NCI-H2171 (cell line): ENCODE data around the gene MGRN1.

Experiments
- DNase-seq: peaks from one replicate; lab custom pipeline; 2025; lab: John Stamatoyannopoulos, UW

Gene MGRN1

DNA sequence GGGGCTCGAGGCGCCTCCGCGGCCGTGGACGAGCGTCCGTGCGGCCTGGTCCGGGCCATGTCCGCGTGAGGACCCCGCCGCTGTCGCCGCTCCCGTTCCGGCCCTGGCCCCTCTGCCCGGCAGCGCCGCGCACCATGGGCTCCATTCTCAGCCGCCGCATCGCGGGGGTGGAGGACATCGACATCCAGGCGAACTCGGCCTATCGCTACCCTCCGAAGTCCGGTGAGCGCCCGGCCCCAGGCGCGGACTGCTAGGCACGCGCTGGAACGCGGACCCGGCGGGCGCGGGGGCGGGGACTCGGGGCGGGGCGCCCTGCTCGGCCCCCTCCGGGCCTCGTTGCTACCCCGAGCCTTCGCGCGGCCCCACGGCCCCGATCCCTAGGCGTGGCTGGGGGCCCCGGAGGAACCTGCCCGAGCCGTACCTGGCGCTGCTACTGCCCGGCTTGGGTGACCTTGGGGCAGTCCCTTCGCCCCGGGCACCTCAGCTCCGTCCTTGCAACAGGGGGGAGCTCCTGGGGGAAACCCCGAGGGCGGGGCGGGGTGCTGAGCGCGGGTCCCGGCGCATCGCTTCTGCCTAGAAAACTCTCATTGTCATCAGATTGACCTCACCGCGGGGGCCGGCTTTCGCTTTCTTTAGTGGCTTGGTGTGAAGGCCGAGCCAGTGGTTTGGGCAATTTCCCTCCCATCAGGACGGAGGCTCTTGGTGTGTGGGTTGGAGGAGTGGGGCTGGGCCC lies 367 bp downstream of the MGRN1 start:
- DNase-seq = no peak

GRCh38 chr16:4625560-4626159 lies 1.0 kb downstream of the MGRN1 start:
- DNase-seq = no peak

- no peak for DNase-seq
Observed at GRCh38 chr16:4626396-4626795, 1.8 kb downstream of the MGRN1 start.

DNA sequence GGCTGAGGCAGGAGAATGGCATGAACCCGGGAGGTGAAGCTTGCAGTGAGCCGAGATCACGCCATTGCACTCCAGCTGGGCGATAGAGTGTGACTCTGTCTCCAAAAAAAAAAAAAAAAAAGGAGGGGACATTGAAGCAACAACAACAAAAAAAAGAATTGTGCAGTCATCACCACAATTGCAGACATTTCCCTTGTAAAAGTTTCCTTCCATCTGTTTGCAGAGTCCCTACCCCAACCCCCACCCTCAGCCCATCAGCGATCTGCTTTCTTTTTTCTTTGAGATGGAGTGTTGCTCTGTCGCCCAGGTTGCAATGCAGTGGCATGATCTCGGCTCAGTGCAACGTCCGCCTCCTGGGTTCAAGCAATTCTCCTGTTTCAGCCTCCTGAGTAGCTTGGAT lies 3.7 kb downstream of the MGRN1 start:
- DNase-seq = no peak

DNA sequence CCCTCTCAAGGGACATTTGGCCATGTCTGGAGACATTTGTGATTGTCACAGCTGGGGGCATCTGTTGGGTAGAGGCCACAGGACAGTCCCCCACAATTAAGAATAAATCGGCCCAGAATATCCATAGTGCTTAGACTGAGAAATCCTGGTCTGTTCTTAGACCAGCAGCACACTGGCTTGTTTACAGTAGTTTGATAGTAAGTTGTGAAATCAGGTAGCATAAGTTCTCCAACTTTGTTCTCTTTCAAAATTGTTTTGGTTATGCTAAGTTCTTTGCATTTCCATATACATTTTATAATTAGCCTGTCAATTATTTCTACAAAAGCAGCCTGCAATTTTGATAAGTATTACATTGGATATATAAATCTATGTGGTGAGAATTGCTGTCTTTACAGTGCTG lies 6.8 kb downstream of the MGRN1 start:
- no peak for DNase-seq

DNA sequence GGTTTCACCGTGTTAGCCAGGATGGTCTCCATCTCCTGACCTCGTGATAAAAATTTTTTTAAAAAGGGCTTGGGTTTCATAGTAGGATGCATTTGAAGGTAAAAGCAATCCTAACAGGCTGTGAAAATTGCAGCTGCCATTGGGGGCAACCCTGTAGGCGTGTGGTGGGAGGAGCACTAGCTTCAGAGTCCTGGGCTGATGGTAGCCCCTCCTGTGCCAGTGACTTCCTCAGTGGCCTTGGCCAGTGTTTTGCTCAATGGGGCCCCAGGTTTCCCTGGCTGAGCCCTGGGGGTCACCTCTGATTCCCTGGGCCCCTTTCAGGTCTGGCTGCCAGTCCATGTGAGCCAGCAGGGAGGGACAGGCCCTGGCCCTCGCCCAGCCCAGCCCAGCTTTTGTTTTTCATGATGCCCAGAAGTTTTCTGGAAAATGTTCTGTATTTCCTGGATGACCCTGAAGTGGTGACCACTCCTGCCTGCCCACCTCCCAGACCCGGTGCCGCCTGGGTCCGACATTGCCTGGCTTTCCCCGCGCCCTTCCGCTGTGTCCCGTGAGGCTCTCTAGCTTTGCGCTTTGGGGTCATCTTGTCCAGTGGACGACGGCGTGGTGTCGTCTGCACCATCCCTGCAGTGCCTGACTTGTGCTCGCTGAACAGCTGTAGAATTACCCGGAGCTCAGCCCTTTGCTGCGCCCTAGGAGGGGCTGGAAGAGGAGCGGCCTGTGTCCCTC lies 9.4 kb downstream of the MGRN1 start:
- no peak for DNase-seq

DNA sequence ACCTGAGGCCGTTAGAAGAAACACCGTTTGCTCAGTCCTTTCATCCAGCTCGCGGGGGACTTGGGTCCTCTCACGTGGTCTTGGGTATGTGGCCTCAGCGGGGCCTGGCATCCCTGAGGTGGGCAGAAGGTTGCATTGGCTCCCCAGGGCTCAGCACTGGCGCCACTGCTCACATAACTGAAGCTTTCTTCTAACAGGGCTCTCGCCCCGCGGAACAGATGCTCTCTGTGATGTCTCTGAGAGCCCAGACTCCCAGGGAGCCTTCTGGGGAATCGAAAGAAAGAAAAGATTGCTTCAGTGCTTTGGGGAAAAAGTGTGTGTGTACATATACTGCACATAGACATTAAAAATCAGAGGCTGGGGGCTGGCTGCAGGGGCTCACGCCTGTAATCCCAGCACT lies 10.1 kb downstream of the MGRN1 start:
- DNase-seq = no peak

DNA sequence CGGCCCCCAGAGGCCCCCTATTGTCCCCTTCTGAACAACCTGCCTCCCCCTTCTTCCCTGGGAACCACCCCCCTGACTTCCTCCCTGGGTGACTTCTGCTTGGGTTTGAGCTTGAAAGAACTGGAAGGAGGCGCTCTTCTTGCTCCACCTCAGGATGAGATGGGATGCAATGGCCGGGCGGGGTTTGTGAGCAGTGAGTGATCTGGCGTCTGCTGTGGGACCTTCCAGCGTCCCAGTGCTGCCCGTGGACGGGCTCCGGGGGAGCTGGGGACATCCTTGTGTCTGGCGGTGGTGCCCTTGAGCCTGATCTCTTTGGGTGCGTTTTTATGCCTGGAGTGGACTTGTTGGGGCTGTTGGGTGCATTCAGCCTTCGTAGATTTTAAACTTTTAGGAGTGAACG lies 11.6 kb downstream of the MGRN1 start:
- DNase-seq = no peak

DNA sequence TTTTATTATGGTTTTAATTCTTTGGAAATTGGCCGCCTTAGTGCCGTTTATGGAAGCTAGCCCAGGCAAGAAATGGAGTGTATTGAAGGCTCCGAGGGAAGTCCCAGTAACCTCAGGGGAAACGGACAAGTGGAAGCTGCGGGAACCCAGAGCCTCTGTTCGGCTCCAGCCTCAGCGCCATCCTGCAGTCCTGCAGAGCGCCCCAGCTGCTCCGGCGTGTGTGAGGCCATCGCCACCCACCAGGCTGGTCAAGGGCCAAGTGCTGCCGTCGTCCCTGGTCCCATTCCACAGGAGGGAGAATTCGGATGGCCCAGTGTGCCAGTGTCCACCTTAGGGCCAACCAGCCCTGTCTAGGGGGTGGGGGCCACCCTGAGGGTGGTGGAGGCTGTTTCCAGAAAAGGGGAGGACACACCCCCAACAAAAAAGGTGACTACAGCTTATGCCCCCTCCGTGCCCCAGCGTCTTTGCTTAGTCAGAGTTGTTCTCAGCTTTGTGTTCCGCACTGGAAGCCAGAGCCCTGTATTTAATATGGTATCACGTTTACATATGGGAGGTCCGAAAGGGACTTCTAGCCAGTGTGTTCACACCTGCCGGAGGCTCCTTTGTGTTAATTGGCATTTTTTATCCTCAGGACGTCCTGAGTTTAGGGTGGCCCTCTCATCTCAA lies 13.0 kb downstream of the MGRN1 start:
- no peak for DNase-seq

- DNase-seq = no peak
Observed at GRCh38 chr16:4639899-4640509, 15.4 kb downstream of the MGRN1 start.

GRCh38 chr16:4640572-4641305 lies 16.1 kb downstream of the MGRN1 start:
- no peak for DNase-seq

DNA sequence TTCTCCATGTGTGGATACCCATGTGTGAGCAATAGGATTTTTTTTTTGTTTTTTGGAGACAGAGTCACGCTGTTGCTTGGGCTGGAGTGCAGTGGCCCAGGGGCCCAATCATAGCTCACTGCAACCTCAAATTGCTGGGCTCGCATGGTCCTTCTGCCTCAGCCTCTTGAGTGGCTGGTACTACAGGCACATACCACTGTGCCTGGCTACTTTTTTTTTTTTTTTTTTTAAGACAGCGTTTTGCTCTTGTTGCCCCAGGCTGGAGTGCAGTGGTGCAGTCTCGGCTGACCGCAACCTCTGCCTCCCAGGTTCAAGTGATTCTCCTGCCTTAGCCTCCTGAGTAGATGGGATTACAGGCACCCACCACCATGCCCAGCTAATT lies 16.7 kb downstream of the MGRN1 start:
- no peak for DNase-seq

- no peak for DNase-seq
Observed at GRCh38 chr16:4641895-4642294, 17.3 kb downstream of the MGRN1 start.

DNA sequence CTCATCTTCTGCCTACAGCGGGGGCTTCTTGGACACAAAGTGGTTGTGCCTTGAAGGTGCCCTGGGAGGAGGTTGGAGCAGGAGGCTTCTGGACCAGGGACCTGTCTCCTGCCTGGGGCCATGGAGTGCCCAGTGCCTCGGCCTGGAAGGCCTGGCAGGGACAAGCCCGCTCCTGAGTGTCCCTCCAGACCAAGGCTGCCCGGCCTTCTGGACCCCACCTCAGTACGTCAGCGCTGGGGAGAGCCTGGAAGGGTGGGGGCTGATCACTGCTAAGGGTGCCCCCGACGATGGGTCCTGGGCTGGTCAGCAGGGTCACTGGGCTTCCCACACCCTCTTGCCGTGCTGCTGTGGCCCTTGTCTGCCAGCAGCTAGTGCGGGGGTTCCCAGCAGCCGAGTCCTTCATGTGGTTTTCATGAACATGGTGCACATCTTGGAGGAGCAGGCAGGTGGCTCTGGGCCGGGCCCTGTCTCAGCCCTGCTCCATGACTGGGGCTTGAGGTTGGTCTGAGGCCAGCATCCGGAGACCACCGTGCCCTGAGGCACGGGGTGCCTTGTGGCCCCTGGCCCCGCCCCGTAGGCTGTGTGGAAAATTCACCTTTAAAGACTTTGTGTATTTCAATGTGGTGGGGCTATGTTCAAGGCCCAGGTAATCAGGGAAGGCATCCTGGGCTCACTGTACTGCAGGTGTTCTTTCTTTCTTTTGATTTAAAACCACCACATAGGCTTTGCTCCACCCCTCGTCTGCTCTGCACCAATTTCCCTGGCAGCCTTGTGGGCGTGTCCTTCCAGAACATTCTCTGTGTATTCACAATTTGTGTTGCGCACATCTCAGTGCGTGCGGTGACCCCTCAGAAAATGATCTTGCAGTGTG lies 22.4 kb downstream of the MGRN1 start:
- no peak for DNase-seq

DNA sequence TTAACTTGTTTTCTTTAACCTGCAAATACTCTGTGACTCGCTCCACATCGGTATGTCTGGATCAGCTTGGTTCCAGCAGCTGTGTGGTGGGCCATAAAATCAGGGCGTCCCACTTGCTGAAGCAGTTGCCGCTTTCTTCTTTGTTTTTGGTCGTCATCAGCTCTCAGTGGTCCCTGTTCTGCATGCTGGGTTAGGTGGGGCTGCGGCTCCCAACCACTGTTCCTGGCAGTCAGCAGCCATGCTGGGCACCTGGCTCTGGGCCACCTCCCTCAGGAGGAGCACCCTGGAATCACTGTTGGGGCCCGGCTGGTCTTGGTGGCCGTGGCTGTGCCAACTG lies 23.0 kb downstream of the MGRN1 start:
- DNase-seq = no peak

DNA sequence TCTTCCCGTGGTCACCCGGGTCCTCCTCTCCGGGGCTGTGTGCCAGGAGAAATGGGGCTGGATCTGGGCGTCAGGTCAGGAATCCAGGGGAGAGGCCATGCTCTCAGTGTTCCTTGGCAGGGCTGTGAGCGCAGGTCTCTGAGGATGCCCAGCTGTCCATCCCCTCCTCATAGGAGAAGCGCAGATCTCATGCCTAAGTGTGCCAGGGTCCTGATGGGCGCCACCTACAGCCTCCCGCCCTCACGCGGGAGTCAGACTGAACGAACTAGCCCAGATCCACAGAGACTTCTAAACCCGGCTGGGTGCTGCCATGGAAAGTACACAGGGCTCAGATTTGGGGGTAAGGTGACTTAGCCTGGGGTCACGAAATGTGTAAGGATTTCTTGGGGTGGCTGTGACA lies 24.3 kb downstream of the MGRN1 start:
- DNase-seq = no peak

DNA sequence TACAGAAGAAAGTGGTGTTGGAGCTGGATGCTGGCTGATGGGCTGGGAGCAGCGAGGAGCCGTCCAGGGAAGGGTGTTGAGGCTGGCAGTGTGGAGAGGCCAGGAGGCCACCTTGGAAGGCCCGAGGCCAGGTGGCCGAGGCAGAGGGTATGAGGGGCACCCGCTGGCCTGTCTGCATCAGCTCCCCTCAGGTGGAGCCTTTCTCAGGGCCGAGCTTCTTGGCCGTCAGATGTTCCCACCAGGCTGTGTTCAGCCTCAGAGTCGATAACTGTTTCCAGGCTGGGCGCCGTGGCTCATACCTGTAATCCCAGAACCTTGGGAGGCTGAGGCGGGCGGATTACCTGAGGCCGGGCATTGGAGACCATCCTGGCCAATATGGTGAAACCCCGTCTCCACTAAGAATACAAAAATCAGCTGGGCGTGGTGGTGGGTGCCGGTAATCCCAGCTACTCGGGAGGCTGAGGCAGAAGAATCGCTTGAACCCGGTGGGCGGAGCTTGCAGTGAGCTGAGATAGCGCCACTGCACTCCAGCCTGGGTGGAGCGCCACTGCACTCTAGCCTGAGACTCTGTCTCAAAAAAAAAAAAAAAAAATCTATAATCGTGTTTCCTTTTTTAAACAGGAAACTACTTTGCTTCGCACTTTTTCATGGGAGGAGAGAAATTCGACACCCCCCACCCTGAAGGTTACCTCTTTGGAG lies 25.3 kb downstream of the MGRN1 start:
- no peak for DNase-seq

DNA sequence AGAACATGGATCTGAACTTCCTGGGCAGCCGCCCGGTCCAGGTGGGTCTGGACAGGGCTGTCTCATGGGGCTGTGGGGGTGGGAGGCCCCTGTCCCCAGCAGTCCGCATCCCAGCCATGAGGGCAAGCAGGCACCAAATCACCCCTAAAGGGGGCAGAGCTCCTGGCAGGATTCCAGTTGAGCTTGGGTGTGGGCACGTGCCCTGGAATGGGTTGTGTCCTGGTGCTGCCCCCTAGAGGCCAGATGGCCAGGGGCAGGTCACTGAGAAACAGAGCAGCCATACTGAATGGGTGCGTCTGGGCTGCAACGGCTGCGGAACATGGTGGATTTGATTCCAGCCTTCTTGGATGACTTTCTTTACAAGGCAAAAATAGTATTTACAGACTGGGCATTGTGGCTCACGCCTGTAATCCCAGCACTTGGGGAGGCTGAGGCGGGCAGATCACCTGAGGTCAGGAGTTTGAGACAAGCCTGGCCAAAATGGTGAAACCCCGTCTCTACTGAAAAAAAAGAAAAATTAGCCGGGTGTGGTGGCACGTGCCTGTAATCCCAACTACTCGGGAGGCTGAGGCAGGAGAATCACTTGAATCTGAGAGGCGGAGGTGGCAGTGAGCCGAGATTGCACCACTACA lies 25.9 kb downstream of the MGRN1 start:
- peak; percentile 35 for DNase-seq

DNA sequence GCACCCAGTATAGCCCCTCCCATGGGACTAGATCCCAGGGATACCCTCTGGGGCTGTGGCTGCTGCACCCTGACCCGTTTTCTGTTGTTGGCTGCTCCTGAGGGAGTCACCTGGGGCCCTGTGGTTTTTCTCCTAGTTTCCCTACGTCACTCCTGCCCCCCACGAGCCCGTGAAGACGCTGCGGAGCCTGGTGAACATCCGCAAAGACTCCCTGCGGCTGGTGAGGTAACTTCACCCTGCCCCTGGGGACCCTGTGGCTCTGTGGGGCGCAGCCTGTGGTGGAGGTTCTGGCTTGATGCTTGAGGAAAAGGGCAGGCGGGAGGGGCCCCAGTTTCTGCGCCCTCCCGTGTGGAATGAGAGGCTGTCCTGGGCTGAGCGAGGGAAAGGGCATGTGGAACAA lies 27.2 kb downstream of the MGRN1 start:
- DNase-seq = no peak

- DNase-seq = no peak
Observed at GRCh38 chr16:4652561-4652960, 27.9 kb downstream of the MGRN1 start.
